ENCODE measurements around the gene OSER1.

GRCh38 chr20:44235702-44236101 is 25.1 kb upstream of the OSER1 start:
- no peak for TF ChIP-seq POLR2A (IDR thresholded peaks at IDR 0.05)
- TF ChIP-seq, protein P1, sequence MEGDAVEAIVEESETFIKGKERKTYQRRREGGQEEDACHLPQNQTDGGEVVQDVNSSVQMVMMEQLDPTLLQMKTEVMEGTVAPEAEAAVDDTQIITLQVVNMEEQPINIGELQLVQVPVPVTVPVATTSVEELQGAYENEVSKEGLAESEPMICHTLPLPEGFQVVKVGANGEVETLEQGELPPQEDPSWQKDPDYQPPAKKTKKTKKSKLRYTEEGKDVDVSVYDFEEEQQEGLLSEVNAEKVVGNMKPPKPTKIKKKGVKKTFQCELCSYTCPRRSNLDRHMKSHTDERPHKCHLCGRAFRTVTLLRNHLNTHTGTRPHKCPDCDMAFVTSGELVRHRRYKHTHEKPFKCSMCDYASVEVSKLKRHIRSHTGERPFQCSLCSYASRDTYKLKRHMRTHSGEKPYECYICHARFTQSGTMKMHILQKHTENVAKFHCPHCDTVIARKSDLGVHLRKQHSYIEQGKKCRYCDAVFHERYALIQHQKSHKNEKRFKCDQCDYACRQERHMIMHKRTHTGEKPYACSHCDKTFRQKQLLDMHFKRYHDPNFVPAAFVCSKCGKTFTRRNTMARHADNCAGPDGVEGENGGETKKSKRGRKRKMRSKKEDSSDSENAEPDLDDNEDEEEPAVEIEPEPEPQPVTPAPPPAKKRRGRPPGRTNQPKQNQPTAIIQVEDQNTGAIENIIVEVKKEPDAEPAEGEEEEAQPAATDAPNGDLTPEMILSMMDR (IDR thresholded peaks at IDR 0.05) = no peak

All from lower leg skin (tissue), 3 donors.